HepG2 (cell line): ENCODE data around the gene LAG3. TPM values are rescaled to one million over a fixed set of nuclear protein-coding genes. Genes with fewer than 3 reads are reported as not detected.

Experiments
- ATF1 ChIP-seq: IDR thresholded peaks from 2 replicates; pipeline ENCODE4 v1.6.1; 2016; ENCODE audit warnings: mild to moderate bottlenecking, control low read depth
- CENPX ChIP-seq: sonication (generic); formaldehyde crosslinking; IDR thresholded peaks from 2 replicates; pipeline ENCODE4 v1.9.0; 2021; ENCODE audit warnings: mild to moderate bottlenecking, missing genetic modification reagents, moderate library complexity
- CREBL2 ChIP-seq: sonication (generic); formaldehyde crosslinking; IDR thresholded peaks from 2 replicates; pipeline ENCODE4 v1.8.1; 2023; ENCODE audit warnings: missing genetic modification reagents, mild to moderate bottlenecking, borderline replicate concordance
- DBP ChIP-seq: sonication (generic); formaldehyde crosslinking; IDR thresholded peaks from 2 replicates; pipeline ENCODE4 v1.4.0; 2020; ENCODE audit warnings: missing genetic modification reagents; ENCODE audit errors: not compliant biosample characterization
- FOXC1 ChIP-seq: sonication (generic); formaldehyde crosslinking; IDR thresholded peaks from 2 replicates; pipeline ENCODE4 v1.8.0; 2022; ENCODE audit warnings: mild to moderate bottlenecking, missing genetic modification reagents, borderline replicate concordance
- HMG20A ChIP-seq: IDR thresholded peaks from 2 replicates; pipeline ENCODE4 v1.6.1; 2016; ENCODE audit warnings: borderline replicate concordance
- HNRNPH1 ChIP-seq: fragments of 200-400 bp; formaldehyde crosslinking; optimal IDR thresholded peaks from 2 replicates; pipeline ENCODE3; 2017; ENCODE audit warnings: mild to moderate bottlenecking, low read depth, low read length
- KMT2B ChIP-seq: IDR thresholded peaks from 2 replicates; pipeline ENCODE4 v1.6.1; 2016; ENCODE audit warnings: missing genetic modification reagents, missing compliant biosample characterization
- PAWR ChIP-seq: sonication (generic); formaldehyde crosslinking; IDR thresholded peaks from 2 replicates; pipeline ENCODE4 v1.4.0; 2020; ENCODE audit warnings: missing genetic modification reagents, mild to moderate bottlenecking, borderline replicate concordance
- POLR2G ChIP-seq: fragments of 200-400 bp; formaldehyde crosslinking; IDR thresholded peaks from 2 replicates; pipeline ENCODE4 v1.6.1; 2018; ENCODE audit warnings: mild to moderate bottlenecking, low read depth, low read length, moderate library complexity
- RNF2 ChIP-seq: fragments of 450-650 bp; conservative IDR thresholded peaks from 2 replicates; pipeline ENCODE4 v1.6.1; 2016; ENCODE audit warnings: low read depth
- SSRP1 ChIP-seq: IDR thresholded peaks from 2 replicates; pipeline ENCODE4 v1.6.1; 2016; ENCODE audit warnings: control low read depth
- YEATS2 ChIP-seq: sonication (generic); formaldehyde crosslinking; IDR thresholded peaks from 2 replicates; pipeline ENCODE4 v1.4.0; 2020; ENCODE audit warnings: missing genetic modification reagents, borderline replicate concordance
- ZBTB49 ChIP-seq: sonication (generic); formaldehyde crosslinking; IDR thresholded peaks from 2 replicates; pipeline ENCODE4 v1.4.0; 2020; ENCODE audit warnings: missing genetic modification reagents, borderline replicate concordance
- ZFP36L1 ChIP-seq: sonication (generic); formaldehyde crosslinking; IDR thresholded peaks from 2 replicates; pipeline ENCODE4 v1.8.0; 2022; ENCODE audit warnings: mild to moderate bottlenecking, missing genetic modification reagents, moderate library complexity
- ZFP91 ChIP-seq: sonication (generic); formaldehyde crosslinking; IDR thresholded peaks from 2 replicates; pipeline ENCODE4 v1.9.0; 2022; ENCODE audit warnings: missing genetic modification reagents, mild to moderate bottlenecking, borderline replicate concordance
- ZNF354B ChIP-seq: sonication (generic); formaldehyde crosslinking; IDR thresholded peaks from 2 replicates; pipeline ENCODE4 v1.8.0; 2022; ENCODE audit warnings: mild to moderate bottlenecking, missing genetic modification reagents
- ZNF451 ChIP-seq: sonication (generic); formaldehyde crosslinking; IDR thresholded peaks from 2 replicates; pipeline ENCODE4 v1.5.0; 2020; ENCODE audit warnings: mild to moderate bottlenecking, missing genetic modification reagents
- ZNF501 ChIP-seq: sonication (generic); formaldehyde crosslinking; IDR thresholded peaks from 2 replicates; pipeline ENCODE4 v1.5.1; 2020; ENCODE audit warnings: mild to moderate bottlenecking, moderate library complexity, missing genetic modification reagents
- ZNF597 ChIP-seq: sonication (generic); formaldehyde crosslinking; IDR thresholded peaks from 2 replicates; pipeline ENCODE4 v1.5.0; 2020; ENCODE audit warnings: missing genetic modification reagents
- ZNF709 ChIP-seq: sonication (generic); formaldehyde crosslinking; IDR thresholded peaks from 2 replicates; pipeline ENCODE4 v1.5.0; 2020; ENCODE audit warnings: mild to moderate bottlenecking, missing genetic modification reagents
- ZNF83 ChIP-seq: sonication (generic); formaldehyde crosslinking; IDR thresholded peaks from 2 replicates; pipeline ENCODE4 v1.4.0; 2020; ENCODE audit warnings: missing genetic modification reagents, mild to moderate bottlenecking, borderline replicate concordance
- polyA plus RNA-seq, 8 experiments: library from polyadenylated mRNA; depleted of rRNA in 3 of 8; stranded (reverse) in 7 of 8; unstranded in 1 of 8; fragments of >200 nt; fragmentation: Illumina TruSeq in 4 of 8; extraction: Trizol in 4 of 8; gene quantifications; 2 replicates each; pipeline versions ENCODE4 v1.2.1 to v1.2.3, GENCODE V29; 2011 to 2016; ENCODE audit warnings: low read depth in 4 of 8, missing spikeins in 1 of 8, mixed read lengths in 1 of 8; ENCODE audit not compliant: insufficient read depth in 1 of 8
- total RNA-seq, 5 experiments: library from RNA; depleted of rRNA; stranded (reverse); fragments of >200 nt; fragmentation: Illumina TruSeq; extraction: Trizol; gene quantifications; 2 replicates each; pipeline ENCODE4 v1.2.3, GENCODE V29; 2016; ENCODE audit warnings: low read depth in 1 of 5

LAG3 gene
- total and polyA plus RNA-seq, 2 of the 13 experiments (the other 11 are each of a cell fraction or from before 2014, with no cell fraction given) = 0.11 to 0.26 TPM

- TF ChIP-seq ZFP91 = peak; percentile 92; the same call in 1 of the 2 replicates
- TF ChIP-seq ZNF83 (CRISPR knock-in tag) = 0 out of 2 replicates have a peak, but pooled peaks have one; percentile 8
- no peak for TF ChIP-seq ZNF354B (CRISPR knock-in tag)
- peak; percentile 46; the same call in 1 of the 2 replicates for TF ChIP-seq CREBL2 (CRISPR knock-in tag)
- TF ChIP-seq PAWR (CRISPR knock-in tag) = no peak; the same call in 1 of the 2 replicates
- peak; percentile 97 for TF ChIP-seq POLR2G
- TF ChIP-seq KMT2B (CRISPR knock-in tag) = peak; percentile 66
- TF ChIP-seq ZNF451 (CRISPR knock-in tag) = 0 out of 2 replicates have a peak, but pooled peaks have one; percentile 36
- TF ChIP-seq ZNF501 (CRISPR knock-in tag) = peak; percentile 94
- TF ChIP-seq ZNF597 (CRISPR knock-in tag) = no peak
- TF ChIP-seq DBP (CRISPR knock-in tag) = peak; percentile 69
- no peak for TF ChIP-seq HNRNPH1
- peak; percentile 70; the same call in 1 of the 2 replicates for TF ChIP-seq ZNF709
- no peak for TF ChIP-seq CENPX (CRISPR knock-in tag)
- peak; percentile 28; the same call in 1 of the 2 replicates for TF ChIP-seq ZBTB49
- TF ChIP-seq ATF1 (CRISPR knock-in tag) = peak; percentile 90
- no peak; the same call in 1 of the 2 replicates for TF ChIP-seq SSRP1 (CRISPR knock-in tag)
- TF ChIP-seq YEATS2 (CRISPR knock-in tag) = peak; percentile 81; the same call in 1 of the 2 replicates
- TF ChIP-seq ZFP36L1 (CRISPR knock-in tag) = peak; percentile 85
- 0 out of 2 replicates have a peak, but pooled peaks have one; percentile 12 for TF ChIP-seq HMG20A (CRISPR knock-in tag)
- no peak for TF ChIP-seq RNF2
- TF ChIP-seq FOXC1 (CRISPR knock-in tag) = peak; percentile 92
Observed at GRCh38 chr12:6752921-6753771, 19.2 kb upstream of the LAG3 start, which contains the start of gene MLF2 (continued).
